Spinal cord (tissue), 10 donors: ENCODE measurements around the gene GABRR2. TPM values are rescaled to one million over a fixed set of nuclear protein-coding genes. Genes with fewer than 3 reads are reported as not detected.

ENCODE experiments used
- DNase-seq, 6 donors: peaks; one replicate each; pipeline versions ENCODE4 v3.0.0 to v3.0.0-alpha.2; 2013 to 2015; ENCODE audit warnings: low spot score in 6 of 6, low read depth in 4 of 6
- H3K27ac ChIP-seq: one replicate; pipeline ENCODE4 v1.5.1; 2013; ENCODE audit warnings: low read depth, low read length, control low read depth
- H3K27me3 ChIP-seq: one replicate; pipeline ENCODE4 v1.6.1; 2013; ENCODE audit warnings: low read length; ENCODE audit not compliant: control insufficient read depth, insufficient read depth
- H3K36me3 ChIP-seq: one replicate; pipeline ENCODE4 v1.6.1; 2013; ENCODE audit warnings: low read length; ENCODE audit not compliant: control insufficient read depth, insufficient read depth
- H3K4me1 ChIP-seq: one replicate; pipeline ENCODE4 v1.6.1; 2013; ENCODE audit warnings: low read length; ENCODE audit not compliant: control insufficient read depth, insufficient read depth
- H3K4me3 ChIP-seq: one replicate; pipeline ENCODE4 v1.5.1; 2013; ENCODE audit warnings: low read depth, low read length, control low read depth
- H3K9me3 ChIP-seq: one replicate; pipeline ENCODE4 v1.6.1; 2013; ENCODE audit warnings: low read length; ENCODE audit not compliant: control insufficient read depth, insufficient read depth
- WGBS: methylation state at CpG from one replicate; pipeline ENCODE4 v1.1.5; 2013; ENCODE audit warnings: missing lambda C conversion rate; ENCODE audit not compliant: insufficient coverage; 5-methylcytosine and 5-hydroxymethylcytosine counted together
- polyA plus RNA-seq, 2 donors: library from polyadenylated mRNA; unstranded; fragments of 120-200 nt; gene quantifications; one replicate each; pipeline ENCODE4 v1.2.1, GENCODE V29; 2013; ENCODE audit not compliant: insufficient read length in 2 of 2
- total RNA-seq, 2 donors: library from RNA; depleted of rRNA in 1 of 2; stranded (reverse); fragments of 120-200 nt in 1 of 2; fragments of >200 nt in 1 of 2; gene quantifications; one replicate each; pipeline versions ENCODE4 v1.2.3 to v1.2.4, GENCODE V29; 2013 to 2014
- donor health status: healthy.

The GABRR2 gene
- total and polyA plus RNA-seq, 4 donors = 0.39 to 0.89 (median 0.56) TPM

DNA sequence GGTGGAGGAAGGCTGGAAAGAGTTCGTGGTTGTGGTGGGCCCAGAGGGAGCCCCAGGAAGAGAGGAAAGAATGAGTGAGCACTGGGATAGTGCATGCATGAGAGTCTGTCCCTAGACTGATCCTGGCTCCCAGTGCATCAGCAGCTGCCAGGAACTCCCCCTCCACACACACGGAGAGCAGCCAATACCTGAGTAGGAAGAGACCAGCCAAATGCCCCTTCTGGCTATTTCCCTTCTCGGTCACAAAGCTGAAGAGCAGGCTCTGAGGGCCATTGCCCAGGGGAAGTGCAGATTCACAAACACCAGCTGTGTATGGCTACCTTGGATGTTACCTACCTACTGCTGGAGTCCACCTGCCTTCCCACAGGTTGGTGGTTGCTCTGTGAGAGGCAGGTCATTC is 45.1 kb downstream of the GABRR2 start:
- Histone ChIP-seq H3K9me3 (no peaks in the 10 kb centered on the region), H3K4me1 (no peaks in the 10 kb centered on the region), H3K36me3 (no peaks in the 10 kb centered on the region), H3K27ac (no peak overlapping the region), H3K4me3 (no peak overlapping the region), H3K27me3 (no peaks in the 10 kb centered on the region)
- no peak for DNase-seq
- 83% methylated on average over 3 of the region's 3 CpGs for WGBS

DNA sequence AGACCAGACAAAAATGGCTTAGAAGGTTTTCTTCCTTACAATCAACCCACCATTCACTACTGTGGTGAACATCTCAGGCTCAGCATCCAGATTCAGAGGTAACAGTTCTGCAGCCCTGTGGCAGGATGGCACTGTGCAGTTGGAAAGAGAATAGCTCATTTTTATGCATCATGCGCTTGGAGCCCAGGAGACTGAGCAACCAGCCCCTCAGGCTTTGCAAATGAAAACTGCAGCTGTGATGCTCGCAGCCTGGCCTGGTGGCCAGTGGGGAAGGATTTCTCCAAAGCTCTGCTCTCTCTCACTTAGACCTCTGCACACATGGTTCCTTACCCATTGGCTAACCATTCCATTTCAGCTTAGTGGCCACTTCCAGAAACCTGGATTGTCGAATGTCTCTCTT is 45.8 kb downstream of the GABRR2 start:
- Histone ChIP-seq H3K27me3 (no peaks in the 10 kb centered on the region), H3K36me3 (no peaks in the 10 kb centered on the region), H3K27ac (no peak overlapping the region), H3K4me1 (no peaks in the 10 kb centered on the region), H3K9me3 (no peaks in the 10 kb centered on the region), H3K4me3 (no peak overlapping the region)
- 83% methylated on average over 2 of the region's 3 CpGs for whole genome bisulfite sequencing
- DNase-seq = peak in 1 of 6 donors; percentile 4

DNA sequence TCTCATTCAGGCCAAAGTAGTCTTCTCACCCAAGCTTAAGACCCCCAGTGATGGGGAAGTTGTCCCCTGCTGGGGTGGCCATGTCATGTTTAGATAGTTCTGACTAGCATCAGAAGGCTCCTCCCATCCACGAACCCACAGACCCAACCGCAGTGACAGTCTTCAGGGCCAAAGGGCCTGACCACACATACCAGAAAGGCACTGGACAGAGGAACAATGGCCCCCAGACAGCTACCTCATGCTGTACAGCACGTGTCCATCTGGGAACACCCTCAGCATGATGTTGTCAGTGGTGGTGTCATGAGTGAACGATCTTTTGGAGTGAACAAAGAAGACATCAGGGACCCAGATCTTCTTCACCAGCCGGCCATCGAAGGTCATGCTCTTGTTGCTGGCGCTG is 46.3 kb downstream of the GABRR2 start:
- WGBS = 86% methylated on average over 7 of the region's 7 CpGs
- H3K27me3 ChIP-seq = no peaks in the 10 kb centered on the region
- H3K27ac ChIP-seq = no peak overlapping the region
- H3K4me1 ChIP-seq = no peaks in the 10 kb centered on the region
- no peaks in the 10 kb centered on the region for H3K36me3 ChIP-seq
- DNase-seq = no peak
- H3K9me3 ChIP-seq = no peaks in the 10 kb centered on the region
- H3K4me3 ChIP-seq = no peak overlapping the region

DNA sequence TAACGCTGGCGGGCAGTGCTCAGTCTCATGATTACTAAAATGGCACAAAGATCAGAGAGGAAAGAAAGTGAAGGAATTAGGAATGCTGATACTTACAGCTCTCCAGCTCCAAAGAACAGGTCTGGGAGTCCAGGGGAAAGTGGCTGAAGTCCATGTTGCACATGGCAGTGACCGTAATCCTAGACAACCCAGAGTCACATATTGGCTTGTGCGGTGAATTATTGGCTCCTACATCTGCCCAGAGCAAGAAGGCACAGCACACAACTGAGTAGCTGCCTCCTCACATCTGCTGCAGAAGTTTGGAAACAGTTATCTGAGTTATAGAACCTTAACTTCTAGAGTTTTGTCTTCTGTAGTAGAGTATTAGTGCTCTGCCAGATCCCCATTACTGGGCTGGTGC is 47.2 kb downstream of the GABRR2 start:
- 100% methylated on average over 2 of the region's 4 CpGs for WGBS
- Histone ChIP-seq H3K27me3 (no peaks in the 10 kb centered on the region), H3K27ac (no peak overlapping the region), H3K9me3 (no peaks in the 10 kb centered on the region), H3K4me1 (no peaks in the 10 kb centered on the region), H3K36me3 (no peaks in the 10 kb centered on the region), H3K4me3 (no peak overlapping the region)
- no peak for DNase-seq

DNA sequence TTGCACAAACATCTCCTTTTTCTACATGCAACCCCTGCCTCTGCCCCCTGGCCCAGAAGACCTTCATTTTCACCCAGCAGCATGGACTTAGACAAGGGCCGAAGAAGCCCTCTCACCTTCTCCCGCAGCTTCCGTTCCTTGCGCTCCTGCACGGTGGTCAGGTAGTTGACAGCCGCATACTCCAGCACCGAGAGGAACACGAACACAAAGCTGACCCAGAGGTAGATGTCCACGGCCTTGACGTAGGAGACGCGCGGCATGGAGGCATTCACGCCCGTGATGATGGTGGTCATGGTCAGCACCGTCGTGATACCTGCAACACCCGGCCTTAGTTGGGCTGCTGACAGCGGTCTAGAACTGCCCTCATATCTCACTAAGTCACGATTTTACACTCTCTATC is 50.8 kb downstream of the GABRR2 start:
- H3K4me3 ChIP-seq = no peak overlapping the region
- no peak for DNase-seq
- no peaks in the 10 kb centered on the region for H3K4me1 ChIP-seq
- no peaks in the 10 kb centered on the region for H3K9me3 ChIP-seq
- H3K36me3 ChIP-seq = no peaks in the 10 kb centered on the region
- no peaks in the 10 kb centered on the region for H3K27me3 ChIP-seq
- over 99% methylated on average over 17 of the region's 20 CpGs for WGBS
- no peak overlapping the region for H3K27ac ChIP-seq

DNA sequence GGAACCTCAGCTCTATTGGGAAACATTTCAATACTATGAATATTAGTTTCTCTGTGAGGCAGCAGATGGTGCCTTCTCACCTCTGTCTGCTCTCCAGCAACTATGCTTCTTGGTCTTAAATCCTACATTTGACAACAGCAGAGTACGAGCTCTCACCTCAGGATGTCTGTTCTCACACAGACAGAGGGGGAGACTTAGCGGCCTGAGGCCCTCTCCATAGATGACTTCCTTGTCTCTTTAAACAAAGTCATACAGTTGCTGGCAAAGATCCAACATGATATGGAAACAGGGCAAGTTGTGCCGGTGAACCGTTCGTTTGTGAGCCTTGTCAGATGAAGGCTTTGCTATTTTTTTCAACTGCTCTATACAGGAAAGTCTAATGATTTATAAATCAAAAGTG is 54.3 kb downstream of the GABRR2 start:
- H3K36me3 ChIP-seq = no peaks in the 10 kb centered on the region
- H3K9me3 ChIP-seq = no peaks in the 10 kb centered on the region
- no peaks in the 10 kb centered on the region for H3K27me3 ChIP-seq
- no peak overlapping the region for H3K4me3 ChIP-seq
- 78% methylated on average over 1 of the region's 5 CpGs for WGBS
- no peak overlapping the region for H3K27ac ChIP-seq
- no peaks in the 10 kb centered on the region for H3K4me1 ChIP-seq
- peak in 1 of 6 donors; percentile 22 for DNase-seq

DNA sequence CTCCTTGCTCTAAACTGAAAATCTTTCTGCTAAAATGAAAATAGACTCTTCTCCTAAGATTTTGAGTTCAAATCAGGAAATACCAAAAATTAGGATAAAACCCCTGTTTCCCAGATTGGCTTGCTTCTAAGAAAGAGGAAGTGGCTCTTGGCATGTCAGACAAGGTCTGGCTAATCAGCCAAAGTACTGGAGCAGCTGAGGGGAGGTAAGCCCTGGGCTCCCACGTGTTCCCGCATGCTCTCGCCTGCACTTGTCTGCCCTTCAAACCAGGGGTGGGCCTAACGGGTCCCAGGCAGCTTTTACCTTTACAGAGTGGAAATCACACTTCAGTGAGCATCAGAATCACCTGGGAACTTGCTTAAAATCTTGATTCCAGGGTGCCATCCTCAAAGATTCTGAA is 54.8 kb downstream of the GABRR2 start:
- H3K4me3 ChIP-seq = no peak overlapping the region
- H3K27ac ChIP-seq = no peak overlapping the region
- 82% methylated on average over 4 of the region's 4 CpGs for WGBS
- no peaks in the 10 kb centered on the region for H3K27me3 ChIP-seq
- no peaks in the 10 kb centered on the region for H3K9me3 ChIP-seq
- DNase-seq = no peak
- H3K36me3 ChIP-seq = no peaks in the 10 kb centered on the region
- no peaks in the 10 kb centered on the region for H3K4me1 ChIP-seq

DNA sequence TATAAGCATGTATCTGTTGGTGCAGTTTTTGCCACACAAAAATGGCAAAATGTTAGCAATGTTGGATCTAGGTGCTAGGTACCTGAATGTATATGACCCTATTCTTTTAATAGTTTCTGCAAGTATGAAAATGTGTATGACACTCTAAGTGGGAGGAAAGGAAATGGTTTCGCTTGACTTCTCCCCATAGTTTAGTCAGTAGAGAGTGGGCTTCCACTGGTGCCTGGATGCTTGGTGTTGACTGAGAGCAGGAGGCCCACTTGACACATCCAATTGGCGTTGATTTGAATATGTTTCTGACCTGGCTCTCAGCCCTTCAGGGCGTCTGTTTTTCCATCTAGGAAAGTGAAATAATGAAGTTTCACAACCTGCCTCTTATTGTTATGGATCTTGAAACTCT is 56.2 kb downstream of the GABRR2 start:
- Histone ChIP-seq H3K9me3 (no peaks in the 10 kb centered on the region), H3K27ac (no peak overlapping the region), H3K36me3 (no peaks in the 10 kb centered on the region), H3K4me3 (no peak overlapping the region), H3K27me3 (no peaks in the 10 kb centered on the region), H3K4me1 (no peaks in the 10 kb centered on the region)
- no peak for DNase-seq
- 100% methylated on average over 1 of the region's 3 CpGs for WGBS

DNA sequence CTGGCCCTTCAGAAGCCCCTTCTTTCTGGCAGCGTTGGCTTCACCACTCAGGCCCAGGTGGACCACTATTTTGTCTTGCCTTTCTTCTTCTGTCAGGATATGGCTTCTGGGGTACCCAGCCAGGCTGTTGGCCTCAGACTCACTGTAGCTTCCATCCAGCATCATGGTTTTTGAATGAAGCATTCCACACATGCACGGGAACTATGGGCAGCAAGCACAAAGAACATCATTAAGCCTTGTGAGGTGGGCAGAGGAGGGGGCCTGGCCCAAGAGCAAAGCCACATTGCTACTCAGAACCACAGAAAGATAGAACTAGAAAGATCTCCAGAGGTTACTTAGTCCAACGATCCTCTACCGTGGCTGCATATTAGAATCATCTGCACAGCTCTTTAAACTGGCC is 57.3 kb downstream of the GABRR2 start:
- no peak for DNase-seq
- no peak overlapping the region for H3K4me3 ChIP-seq
- no peak overlapping the region for H3K27ac ChIP-seq
- no peaks in the 10 kb centered on the region for H3K36me3 ChIP-seq
- H3K9me3 ChIP-seq = no peaks in the 10 kb centered on the region
- WGBS = 85% methylated on average over 3 of the region's 4 CpGs
- no peaks in the 10 kb centered on the region for H3K4me1 ChIP-seq
- H3K27me3 ChIP-seq = no peaks in the 10 kb centered on the region

DNA sequence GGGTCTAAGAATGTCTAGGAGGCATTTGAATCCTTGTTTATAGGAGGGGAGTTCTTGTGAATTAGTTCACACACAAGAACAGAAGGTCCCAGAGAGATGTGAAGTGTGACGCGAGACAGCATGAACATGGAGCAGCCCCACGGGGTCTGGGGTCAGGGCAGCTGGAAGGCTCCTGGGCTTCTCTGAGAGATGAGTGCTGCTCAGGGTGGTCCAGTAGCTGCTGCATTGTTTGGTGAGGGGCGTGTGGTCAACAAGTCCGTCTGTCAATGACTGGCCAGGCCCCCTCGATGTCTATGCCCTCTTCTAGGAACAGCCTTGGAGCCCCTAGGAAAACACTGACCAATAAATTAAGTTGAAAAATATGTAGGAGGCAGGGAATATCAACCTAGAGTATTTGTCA is 57.8 kb downstream of the GABRR2 start:
- Histone ChIP-seq H3K4me1 (no peaks in the 10 kb centered on the region), H3K4me3 (no peak overlapping the region), H3K27me3 (no peaks in the 10 kb centered on the region), H3K36me3 (no peaks in the 10 kb centered on the region), H3K27ac (no peak overlapping the region), H3K9me3 (no peaks in the 10 kb centered on the region)
- 91% methylated on average over 5 of the region's 6 CpGs for WGBS
- no peak for DNase-seq
